Spinal cord (tissue), 10 donors: ENCODE measurements around the gene CCDC152. TPM values are rescaled to one million over a fixed set of nuclear protein-coding genes. Genes with fewer than 3 reads are reported as not detected.

Source experiments
- DNase-seq, 6 donors: peaks; one replicate each; pipeline versions ENCODE4 v3.0.0 to v3.0.0-alpha.2; 2013 to 2015; ENCODE audit warnings: low spot score in 6 of 6, low read depth in 4 of 6
- H3K27ac ChIP-seq: one replicate; pipeline ENCODE4 v1.5.1; 2013; ENCODE audit warnings: low read depth, low read length, control low read depth
- H3K27me3 ChIP-seq: one replicate; pipeline ENCODE4 v1.6.1; 2013; ENCODE audit warnings: low read length; ENCODE audit not compliant: control insufficient read depth, insufficient read depth
- H3K36me3 ChIP-seq: one replicate; pipeline ENCODE4 v1.6.1; 2013; ENCODE audit warnings: low read length; ENCODE audit not compliant: control insufficient read depth, insufficient read depth
- H3K4me1 ChIP-seq: one replicate; pipeline ENCODE4 v1.6.1; 2013; ENCODE audit warnings: low read length; ENCODE audit not compliant: control insufficient read depth, insufficient read depth
- H3K4me3 ChIP-seq: one replicate; pipeline ENCODE4 v1.5.1; 2013; ENCODE audit warnings: low read depth, low read length, control low read depth
- H3K9me3 ChIP-seq: one replicate; pipeline ENCODE4 v1.6.1; 2013; ENCODE audit warnings: low read length; ENCODE audit not compliant: control insufficient read depth, insufficient read depth
- WGBS: methylation state at CpG from one replicate; pipeline ENCODE4 v1.1.5; 2013; ENCODE audit warnings: missing lambda C conversion rate; ENCODE audit not compliant: insufficient coverage; 5-methylcytosine and 5-hydroxymethylcytosine counted together
- polyA plus RNA-seq, 2 donors: library from polyadenylated mRNA; unstranded; fragments of 120-200 nt; gene quantifications; one replicate each; pipeline ENCODE4 v1.2.1, GENCODE V29; 2013; ENCODE audit not compliant: insufficient read length in 2 of 2
- total RNA-seq, 2 donors: library from RNA; depleted of rRNA in 1 of 2; stranded (reverse); fragments of 120-200 nt in 1 of 2; fragments of >200 nt in 1 of 2; gene quantifications; one replicate each; pipeline versions ENCODE4 v1.2.3 to v1.2.4, GENCODE V29; 2013 to 2014
- donor health status: healthy.

The CCDC152 gene
- total and polyA plus RNA-seq, 4 donors, result 5.9 to 14.9 (median 11.6) TPM

- H3K4me3 ChIP-seq, result no peak overlapping the region
- no peaks in the 10 kb centered on the region for H3K4me1 ChIP-seq
- no peaks in the 10 kb centered on the region for H3K27me3 ChIP-seq
- no peaks in the 10 kb centered on the region for H3K36me3 ChIP-seq
- H3K9me3 ChIP-seq, result peaks cover 5% of the 10 kb centered on the region
- DNase-seq, result no peak
- 100% methylated on average over 3 of the region's 6 CpGs for WGBS
- no peak overlapping the region for H3K27ac ChIP-seq
These were observed 41.9 kb downstream of the CCDC152 start for GRCh38 chr5:42798284-42799240.

GRCh38 chr5:42799241-42799608 is 42.6 kb downstream of the CCDC152 start:
- Histone ChIP-seq H3K36me3 (peaks cover 2% of the 10 kb centered on the region), H3K27ac (no peak overlapping the region), H3K4me3 (no peak overlapping the region), H3K9me3 (peaks cover 5% of the 10 kb centered on the region), H3K27me3 (no peaks in the 10 kb centered on the region), H3K4me1 (no peaks in the 10 kb centered on the region)
- no peak for DNase-seq

- H3K27ac ChIP-seq, result no peak overlapping the region
- no peak overlapping the region for H3K4me3 ChIP-seq
- no peak for DNase-seq
- H3K9me3 ChIP-seq, result peaks cover 3% of the 10 kb centered on the region
- no peaks in the 10 kb centered on the region for H3K27me3 ChIP-seq
- WGBS, result 100% methylated on average over 1 of the region's 9 CpGs
- H3K4me1 ChIP-seq, result no peaks in the 10 kb centered on the region
- H3K36me3 ChIP-seq, result peaks cover 3% of the 10 kb centered on the region
These were observed 43.1 kb downstream of the CCDC152 start for GRCh38 chr5:42799668-42800114.

- H3K27ac ChIP-seq, result no peak overlapping the region
- peaks cover 3% of the 10 kb centered on the region for H3K36me3 ChIP-seq
- no peaks in the 10 kb centered on the region for H3K4me1 ChIP-seq
- no peaks in the 10 kb centered on the region for H3K27me3 ChIP-seq
- WGBS, result 83% methylated on average over 6 of the region's 8 CpGs
- H3K4me3 ChIP-seq, result no peak overlapping the region
- DNase-seq, result no peak
- H3K9me3 ChIP-seq, result peaks cover 2% of the 10 kb centered on the region
These were observed 44.2 kb downstream of the CCDC152 start for GRCh38 chr5:42800748-42801330.

- peaks cover 3% of the 10 kb centered on the region for H3K36me3 ChIP-seq
- H3K4me3 ChIP-seq, result no peak overlapping the region
- H3K9me3 ChIP-seq, result peaks cover 2% of the 10 kb centered on the region
- no peaks in the 10 kb centered on the region for H3K4me1 ChIP-seq
- no peak for DNase-seq
- 100% methylated on average over 3 of the region's 6 CpGs for WGBS
- H3K27me3 ChIP-seq, result no peaks in the 10 kb centered on the region
- H3K27ac ChIP-seq, result no peak overlapping the region
These were observed 45.0 kb downstream of the CCDC152 start for GRCh38 chr5:42801516-42802166.

GRCh38 chr5:42804717-42805339 is 48.2 kb downstream of the CCDC152 start:
- Histone ChIP-seq H3K36me3 (peaks cover 3% of the 10 kb centered on the region), H3K27me3 (no peaks in the 10 kb centered on the region), H3K4me1 (no peaks in the 10 kb centered on the region), H3K27ac (no peak overlapping the region), H3K9me3 (no peaks in the 10 kb centered on the region), H3K4me3 (no peak overlapping the region)
- no peak for DNase-seq
- 100% methylated on average over 1 of the region's 4 CpGs for WGBS

- Histone ChIP-seq H3K9me3 (no peaks in the 10 kb centered on the region), H3K36me3 (peaks cover 3% of the 10 kb centered on the region), H3K27ac (no peak overlapping the region), H3K4me3 (no peak overlapping the region), H3K27me3 (no peaks in the 10 kb centered on the region), H3K4me1 (no peaks in the 10 kb centered on the region)
- WGBS, result 100% methylated on average over 1 of the region's 2 CpGs
- no peak for DNase-seq
These were observed 49.5 kb downstream of the CCDC152 start for GRCh38 chr5:42806004-42806700.

GRCh38 chr5:42806701-42807262 is 50.2 kb downstream of the CCDC152 start:
- no peaks in the 10 kb centered on the region for H3K4me1 ChIP-seq
- H3K27me3 ChIP-seq, result no peaks in the 10 kb centered on the region
- peaks cover 3% of the 10 kb centered on the region for H3K36me3 ChIP-seq
- no CpG with 5 or more reads among the region's 3 CpGs for WGBS
- no peak overlapping the region for H3K4me3 ChIP-seq
- no peaks in the 10 kb centered on the region for H3K9me3 ChIP-seq
- no peak for DNase-seq
- H3K27ac ChIP-seq, result no peak overlapping the region
